T-helper 2 cell treated with Interferon-gamma antibody and Interleukin-4, amounts not matched to agents 5 μg/mL and 100 μg/mL, for 36 hours (primary cell): Measurements from ENCODE around the gene CDC42BPG.
A peak's percentile ranks its signal among the peaks of the same experiment; 100 is the strongest.
"Not testable (repeated sequence)": the region's sequence is repeated elsewhere in the genome, so short reads cannot be mapped to it uniquely, and the experiment has no call there.

Experiments used
- DNase-seq: peaks from one replicate; pipeline ENCODE4 v3.0.0; 2021; ENCODE audit warnings: low spot score
- H3K27ac Mint-ChIP-seq: one replicate; pipeline ENCODE4 v1.8.0; 2021; ENCODE audit warnings: mild to moderate bottlenecking, mixed read lengths
- H3K27me3 Mint-ChIP-seq: one replicate; pipeline ENCODE4 v1.8.0; 2021; ENCODE audit warnings: low read depth, mixed read lengths
- H3K36me3 Mint-ChIP-seq: one replicate; pipeline ENCODE4 v1.8.0; 2021; ENCODE audit warnings: low read depth, mixed read lengths
- H3K4me1 Mint-ChIP-seq: one replicate; pipeline ENCODE4 v1.8.0; 2021; ENCODE audit warnings: low read depth, mixed read lengths
- H3K4me3 Mint-ChIP-seq: one replicate; pipeline ENCODE4 v1.8.0; 2022; ENCODE audit warnings: mild to moderate bottlenecking, moderate library complexity, mixed read lengths
- H3K9me3 Mint-ChIP-seq: one replicate; pipeline ENCODE4 v1.8.0; 2021; ENCODE audit warnings: mixed read lengths

Gene CDC42BPG

DNA sequence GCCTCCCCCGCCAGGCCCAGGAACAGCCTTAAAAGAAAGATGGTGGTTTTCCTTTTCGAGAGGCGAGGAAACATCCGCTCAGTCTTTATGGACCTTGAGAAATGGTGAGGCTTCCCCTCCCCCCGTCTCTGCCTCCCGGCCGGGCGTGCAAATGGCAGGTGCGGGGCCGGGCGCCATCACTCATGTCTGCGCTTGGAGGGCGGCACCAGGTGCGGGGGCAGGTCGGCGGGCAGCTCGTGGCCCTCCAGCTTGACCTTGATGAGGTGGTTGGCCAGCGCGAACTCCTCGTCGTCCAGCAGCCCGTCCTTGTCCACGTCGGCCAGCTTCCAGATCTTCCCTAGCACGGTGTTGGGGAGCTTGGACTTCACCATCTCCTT is 9.7 kb upstream of the CDC42BPG start:
- Mint-ChIP-seq H3K4me3 (peak overlapping the region; percentile 40), H3K36me3 (peaks cover 53% of the 10 kb centered on the region), H3K9me3 (no peaks in the 10 kb centered on the region), H3K27ac (peak overlapping the region; percentile 36), H3K4me1 (peaks cover 61% of the 10 kb centered on the region), H3K27me3 (no peaks in the 10 kb centered on the region)
- DNase-seq: no peak

DNA sequence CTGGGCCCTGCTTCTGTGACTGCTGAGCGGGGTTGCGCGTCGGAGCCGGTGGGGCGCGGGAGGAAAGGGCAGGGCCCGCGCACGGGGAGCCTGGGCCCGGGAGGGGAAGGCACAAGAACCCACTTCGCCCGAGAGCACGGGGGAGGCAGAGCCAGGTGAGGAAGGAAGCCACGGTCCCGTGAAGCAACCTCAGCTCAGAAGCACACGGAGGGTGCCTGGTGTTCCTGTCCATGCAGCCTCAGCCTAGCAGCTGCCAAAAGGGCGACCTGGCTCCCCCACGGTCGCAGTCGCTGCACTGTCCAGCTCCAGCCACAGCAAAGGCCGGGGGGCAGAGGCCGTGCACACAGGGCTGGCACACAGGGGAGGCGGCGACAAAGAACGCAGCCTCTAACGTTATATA is 9.3 kb upstream of the CDC42BPG start:
- peaks cover 58% of the 10 kb centered on the region for H3K4me1 Mint-ChIP-seq
- H3K4me3 Mint-ChIP-seq: no peak overlapping the region
- DNase-seq: no peak
- peaks cover 50% of the 10 kb centered on the region for H3K36me3 Mint-ChIP-seq
- peak overlapping the region; percentile 85 for H3K27ac Mint-ChIP-seq
- H3K9me3 Mint-ChIP-seq: no peaks in the 10 kb centered on the region
- no peaks in the 10 kb centered on the region for H3K27me3 Mint-ChIP-seq

DNA sequence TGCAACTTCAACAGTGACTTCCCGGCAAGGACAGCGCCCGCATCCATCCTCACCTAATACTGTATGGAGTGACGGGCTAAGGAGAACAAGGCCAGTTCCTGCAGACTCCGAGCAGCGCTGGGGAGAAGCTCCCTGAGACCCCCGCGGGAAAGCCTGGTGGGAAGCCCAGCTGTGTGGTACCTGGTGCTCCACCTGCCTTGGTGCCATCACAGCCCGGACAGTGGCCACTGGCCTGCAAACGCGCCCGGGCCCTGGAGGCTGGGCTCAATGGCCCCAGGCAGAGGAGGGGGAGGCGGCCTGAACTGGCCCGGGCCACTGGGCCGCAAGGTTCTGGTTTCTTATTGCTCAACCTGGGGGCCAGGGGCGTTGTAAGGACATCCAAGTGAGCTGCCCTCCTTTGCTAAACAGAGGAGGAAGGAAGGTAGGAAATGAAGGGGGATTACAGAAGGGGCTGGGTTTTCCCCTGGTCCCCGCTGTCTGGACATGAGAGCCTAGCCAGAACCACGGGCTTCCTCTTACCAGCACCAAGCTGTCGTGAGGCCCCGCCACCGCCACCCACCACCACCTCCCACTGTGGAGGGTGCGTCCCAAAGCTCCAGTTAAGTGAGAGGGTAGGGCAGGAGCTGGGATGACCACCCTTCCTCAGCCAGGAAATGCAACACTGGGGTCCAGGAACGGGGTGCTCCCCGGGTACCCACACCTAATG is 8.5 kb upstream of the CDC42BPG start:
- peaks cover 46% of the 10 kb centered on the region for H3K36me3 Mint-ChIP-seq
- no peak for DNase-seq
- H3K27ac Mint-ChIP-seq: peak overlapping the region; percentile 85
- H3K27me3 Mint-ChIP-seq: no peaks in the 10 kb centered on the region
- H3K4me3 Mint-ChIP-seq: peak overlapping the region; percentile 24
- no peaks in the 10 kb centered on the region for H3K9me3 Mint-ChIP-seq
- peaks cover 58% of the 10 kb centered on the region for H3K4me1 Mint-ChIP-seq

DNA sequence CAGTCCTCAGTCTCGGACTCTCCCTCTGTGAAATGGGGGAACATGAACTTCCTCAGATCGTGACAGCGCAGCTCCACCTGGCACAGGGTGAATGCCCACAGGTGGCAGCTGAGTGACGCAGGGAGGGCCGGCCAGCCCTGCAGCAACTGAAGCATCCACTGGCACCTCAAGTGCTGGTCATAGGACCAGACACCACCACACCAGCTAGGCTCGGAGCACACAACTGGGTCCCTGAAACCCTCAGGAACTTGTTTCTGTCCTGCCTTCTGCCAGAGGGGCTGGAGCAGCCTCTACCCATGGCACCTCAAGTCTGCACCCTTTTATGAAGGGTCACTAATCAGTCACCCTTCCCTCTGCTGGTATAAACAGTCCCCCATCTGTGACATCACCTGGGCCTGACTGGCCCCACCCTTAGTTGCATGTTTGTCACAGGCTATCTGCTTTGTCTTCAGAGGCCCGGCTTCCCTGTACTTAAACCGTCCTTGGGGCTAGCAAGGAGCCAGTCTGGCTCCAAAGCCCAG is 7.4 kb upstream of the CDC42BPG start:
- Mint-ChIP-seq H3K4me3 (peak overlapping the region; percentile 59), H3K36me3 (peaks cover 42% of the 10 kb centered on the region), H3K27me3 (no peaks in the 10 kb centered on the region), H3K27ac (peak overlapping the region; percentile 85), H3K4me1 (peaks cover 56% of the 10 kb centered on the region), H3K9me3 (no peaks in the 10 kb centered on the region)
- no peak for DNase-seq

DNA sequence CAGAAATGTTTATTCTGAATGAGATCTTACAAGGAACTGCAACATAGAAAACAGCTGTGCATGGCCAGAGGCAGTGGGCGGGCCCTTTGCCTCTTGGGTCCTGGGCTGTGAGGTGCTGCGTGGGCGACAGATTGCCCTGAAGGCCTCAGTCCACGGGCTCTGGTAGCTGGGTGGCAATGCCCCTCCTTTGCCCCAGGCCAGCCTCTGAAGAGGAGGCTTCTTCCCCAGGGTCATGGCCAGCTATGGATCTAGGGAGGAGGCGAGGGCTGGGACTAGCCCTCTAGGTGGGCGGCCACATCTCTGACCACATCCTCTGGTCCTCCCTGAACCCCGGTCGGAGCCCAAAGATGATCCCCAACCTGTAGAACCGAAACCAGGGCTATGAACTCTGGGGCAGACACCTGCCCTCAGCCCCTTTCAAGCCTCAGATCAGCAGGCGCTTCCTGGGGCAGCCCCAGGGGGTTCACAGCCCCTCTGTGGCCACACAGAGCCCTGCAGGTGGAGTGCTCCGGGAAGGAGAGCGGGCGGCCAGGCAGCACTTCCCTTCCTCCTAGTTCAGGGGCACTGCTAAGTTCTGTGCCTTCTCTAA is 6.6 kb upstream of the CDC42BPG start:
- Mint-ChIP-seq H3K27me3 (no peaks in the 10 kb centered on the region), H3K9me3 (no peaks in the 10 kb centered on the region), H3K27ac (peak overlapping the region; percentile 85), H3K4me1 (peaks cover 51% of the 10 kb centered on the region), H3K4me3 (peak overlapping the region; percentile 59), H3K36me3 (peaks cover 35% of the 10 kb centered on the region)
- peak; percentile 63 for DNase-seq

DNA sequence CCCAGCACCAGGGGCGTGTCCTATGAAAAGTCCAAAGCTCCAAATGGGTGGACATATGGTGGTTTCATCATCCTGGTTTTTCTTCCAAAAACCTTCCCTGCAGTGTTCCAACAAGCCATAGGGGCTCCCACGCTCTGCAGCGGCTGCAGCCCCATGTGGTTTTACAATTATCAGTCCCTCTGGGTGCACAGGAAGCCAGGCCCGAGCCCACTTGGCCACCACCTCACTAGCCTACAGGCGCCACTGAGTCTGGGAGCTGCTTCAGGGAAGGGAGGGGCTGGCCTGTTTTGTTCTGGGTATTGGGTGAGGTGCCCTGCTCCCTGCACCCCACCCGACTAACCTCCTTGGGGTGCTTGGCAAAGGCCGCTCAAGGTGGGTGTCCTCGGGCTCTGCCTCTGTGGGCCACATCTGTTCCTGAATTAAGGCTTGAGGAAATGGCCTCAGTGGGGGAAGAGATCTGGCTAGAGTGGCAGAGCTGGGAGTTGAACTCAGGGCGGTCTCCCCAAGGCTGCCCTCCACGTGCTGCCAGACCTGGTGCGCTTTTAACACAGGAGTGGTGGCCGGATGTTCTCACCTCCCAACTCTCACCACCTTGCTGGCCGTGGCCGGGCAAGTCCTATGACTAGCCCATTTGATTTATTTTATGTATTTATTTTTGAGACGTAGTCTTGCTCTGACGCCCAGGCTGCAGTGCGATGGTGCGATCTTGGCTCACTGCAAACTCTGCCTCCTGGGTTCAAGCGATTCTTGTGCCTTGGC is 5.3 kb upstream of the CDC42BPG start:
- H3K4me3 Mint-ChIP-seq: no peak overlapping the region
- H3K4me1 Mint-ChIP-seq: peaks cover 45% of the 10 kb centered on the region
- H3K27me3 Mint-ChIP-seq: no peaks in the 10 kb centered on the region
- peak overlapping the region; percentile 49 for H3K27ac Mint-ChIP-seq
- DNase-seq: no peak
- H3K9me3 Mint-ChIP-seq: no peaks in the 10 kb centered on the region
- H3K36me3 Mint-ChIP-seq: peaks cover 24% of the 10 kb centered on the region

DNA sequence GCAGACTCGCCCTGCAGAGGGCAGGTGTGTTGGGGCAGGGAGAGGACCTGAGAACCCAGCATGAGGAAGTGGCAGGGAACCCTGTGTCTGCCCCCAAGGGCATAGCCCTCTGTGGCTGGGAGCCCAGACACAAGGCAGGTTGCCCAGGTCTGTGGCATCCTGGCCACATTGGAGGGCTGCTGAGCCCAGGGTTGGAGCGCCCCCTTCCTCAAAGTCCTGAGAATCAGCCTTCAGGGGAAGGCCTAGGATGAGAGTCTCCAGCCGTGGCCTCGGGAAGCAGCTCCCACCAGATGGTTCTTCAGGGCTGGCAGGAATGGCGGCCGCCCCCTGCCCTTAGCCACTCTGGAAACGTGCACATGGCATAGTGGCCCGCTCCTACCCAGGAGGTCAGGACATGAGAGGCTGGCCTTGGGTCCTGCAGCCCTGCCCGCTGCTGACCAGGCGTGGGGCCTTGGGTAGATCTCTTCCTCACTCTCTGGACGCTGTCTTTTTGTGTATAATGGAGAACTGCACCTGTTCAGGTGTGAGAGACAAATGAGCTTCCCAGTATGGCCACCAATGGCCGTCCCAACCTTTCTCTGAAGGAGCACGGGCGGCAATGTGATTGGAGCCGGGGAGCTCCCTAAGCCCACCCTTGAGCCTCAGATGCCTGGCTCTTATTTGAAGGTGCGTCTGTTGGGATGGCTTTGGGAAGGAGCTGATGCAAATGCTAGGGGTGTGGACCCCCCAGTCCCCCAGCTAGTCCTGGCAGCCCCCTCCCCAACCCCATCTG is 4.6 kb upstream of the CDC42BPG start:
- DNase-seq: no peak
- Mint-ChIP-seq H3K4me3 (no peak overlapping the region), H3K4me1 (peaks cover 42% of the 10 kb centered on the region), H3K27ac (no peak overlapping the region), H3K27me3 (no peaks in the 10 kb centered on the region), H3K36me3 (peaks cover 17% of the 10 kb centered on the region), H3K9me3 (no peaks in the 10 kb centered on the region)

DNA sequence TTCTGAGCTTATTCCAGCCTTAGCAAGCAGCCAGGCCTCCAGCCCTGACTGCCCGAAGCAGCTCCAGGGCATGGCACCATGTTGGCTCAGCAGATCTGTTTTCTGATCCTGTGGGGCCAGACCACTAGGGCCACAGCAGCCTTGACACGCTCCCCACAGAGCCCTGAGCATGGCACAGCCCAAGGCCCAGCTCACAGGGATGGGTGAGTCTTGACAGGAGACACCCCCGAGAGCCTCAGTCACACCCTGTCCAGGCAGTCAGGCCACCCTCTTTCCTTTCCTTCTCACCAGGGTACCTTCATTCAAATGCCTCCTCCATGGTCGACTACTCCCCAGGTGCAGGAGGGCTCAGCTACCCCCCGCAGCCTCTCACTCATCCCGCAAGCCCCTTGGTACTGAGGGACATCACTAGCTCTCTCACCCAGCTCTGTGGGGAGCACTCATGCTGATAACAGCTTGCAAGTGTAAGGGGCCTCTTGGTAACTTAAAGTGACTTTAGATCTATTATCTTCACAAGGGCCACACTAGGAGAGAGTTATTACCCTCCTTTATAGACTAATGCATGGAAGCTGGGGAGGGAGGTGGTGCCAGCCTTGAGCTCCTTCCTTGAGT is 3.9 kb upstream of the CDC42BPG start:
- DNase-seq: no peak
- H3K27ac Mint-ChIP-seq: peak overlapping the region; percentile 68
- H3K36me3 Mint-ChIP-seq: peaks cover 12% of the 10 kb centered on the region
- H3K4me3 Mint-ChIP-seq: no peak overlapping the region
- H3K9me3 Mint-ChIP-seq: no peaks in the 10 kb centered on the region
- no peaks in the 10 kb centered on the region for H3K27me3 Mint-ChIP-seq
- peaks cover 45% of the 10 kb centered on the region for H3K4me1 Mint-ChIP-seq

DNA sequence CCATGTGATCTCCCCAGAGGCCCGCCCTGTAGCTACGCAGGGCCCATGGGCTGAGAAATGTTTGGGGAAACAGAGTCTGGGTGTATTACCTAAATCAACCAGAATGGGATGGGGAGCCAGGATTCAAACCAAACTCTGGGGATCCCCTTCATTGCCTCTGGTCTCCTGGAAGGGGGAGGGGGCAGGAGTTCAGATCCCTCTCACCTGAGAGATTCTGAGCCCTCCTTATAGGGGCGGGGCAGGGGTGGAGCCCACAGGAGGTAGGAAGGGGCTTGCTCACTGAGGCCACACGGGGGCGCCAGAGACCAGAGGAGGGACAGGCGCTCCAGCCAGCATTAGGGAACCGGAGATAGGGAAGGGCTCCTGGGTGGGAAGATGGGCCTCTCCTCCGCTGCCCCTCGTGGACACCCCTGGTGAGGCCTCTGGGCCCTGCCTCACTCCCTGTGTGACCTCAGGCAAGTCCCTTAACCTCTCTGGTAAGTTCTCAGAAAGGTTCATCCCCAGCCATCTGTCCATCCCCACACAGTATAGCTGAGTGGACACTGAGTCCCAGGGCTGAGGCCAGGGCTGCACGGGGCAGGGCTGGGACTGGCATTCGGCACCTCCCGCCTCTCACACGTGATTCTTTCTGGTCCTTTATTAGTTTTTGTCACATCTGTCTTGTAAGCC is 2.7 kb upstream of the CDC42BPG start:
- Mint-ChIP-seq H3K27ac (peak overlapping the region; percentile 65), H3K4me3 (no peak overlapping the region), H3K27me3 (no peaks in the 10 kb centered on the region), H3K9me3 (no peaks in the 10 kb centered on the region), H3K36me3 (peaks cover 4% of the 10 kb centered on the region), H3K4me1 (peaks cover 34% of the 10 kb centered on the region)
- DNase-seq: peak; percentile 84

DNA sequence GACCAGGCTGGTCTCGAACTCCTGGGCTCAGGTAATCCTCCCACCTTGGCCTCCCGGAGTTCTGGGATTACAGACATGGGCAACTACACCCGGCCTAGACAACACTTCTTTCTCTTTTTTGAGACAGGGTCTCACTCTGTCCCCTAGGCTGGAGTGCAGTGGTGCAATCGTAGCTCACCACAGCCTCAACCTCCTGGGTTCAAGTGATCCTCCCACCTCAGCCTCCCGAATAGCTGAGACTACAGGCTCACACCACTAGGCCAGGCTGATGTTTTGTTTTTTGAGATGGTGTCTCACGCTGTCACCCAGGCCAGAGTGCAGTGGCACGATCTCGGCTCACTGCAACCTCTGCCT is 1.3 kb upstream of the CDC42BPG start:
- peaks cover 23% of the 10 kb centered on the region for H3K4me1 Mint-ChIP-seq
- peak overlapping the region; percentile 15 for H3K4me3 Mint-ChIP-seq
- not testable (repeated sequence) for H3K9me3 Mint-ChIP-seq, H3K36me3 Mint-ChIP-seq, H3K27me3 Mint-ChIP-seq, DNase-seq, H3K27ac Mint-ChIP-seq

DNA sequence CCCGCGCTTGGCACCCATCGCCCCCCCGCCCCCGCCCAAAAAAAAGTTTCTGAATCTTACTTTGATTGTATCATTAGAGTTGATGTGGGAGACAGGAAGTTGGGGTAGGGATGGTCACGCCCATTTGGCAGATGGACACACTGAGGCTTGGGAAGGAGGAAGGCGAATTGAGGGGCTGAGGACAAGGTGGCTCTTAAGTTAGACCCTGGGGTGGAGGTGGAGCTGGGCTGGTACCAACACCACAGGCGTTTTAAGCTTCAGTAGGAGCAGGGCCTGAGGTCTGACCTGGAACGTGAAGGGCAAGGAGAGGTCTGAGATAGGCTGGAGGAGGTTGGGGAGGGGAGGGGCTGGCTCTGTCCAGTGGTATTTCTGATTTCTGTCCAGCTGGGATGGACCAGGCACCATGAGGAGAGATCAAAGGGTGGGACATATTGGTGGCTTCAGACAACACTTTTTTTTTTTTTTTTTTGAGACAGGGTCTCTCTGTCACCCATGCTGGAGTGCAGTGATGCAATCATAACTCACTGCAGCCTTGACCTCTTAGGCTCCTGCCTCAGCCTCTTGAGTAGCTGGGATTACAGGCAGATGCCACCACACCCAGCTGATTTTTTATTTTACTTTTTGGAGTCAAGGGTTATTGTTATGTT is 799 bp upstream of the CDC42BPG start:
- no peaks in the 10 kb centered on the region for H3K36me3 Mint-ChIP-seq
- DNase-seq: no peak
- H3K27ac Mint-ChIP-seq: peak overlapping the region; percentile 39
- no peaks in the 10 kb centered on the region for H3K9me3 Mint-ChIP-seq
- H3K4me1 Mint-ChIP-seq: peaks cover 22% of the 10 kb centered on the region
- peak overlapping the region; percentile 53 for H3K4me3 Mint-ChIP-seq
- no peaks in the 10 kb centered on the region for H3K27me3 Mint-ChIP-seq

DNA sequence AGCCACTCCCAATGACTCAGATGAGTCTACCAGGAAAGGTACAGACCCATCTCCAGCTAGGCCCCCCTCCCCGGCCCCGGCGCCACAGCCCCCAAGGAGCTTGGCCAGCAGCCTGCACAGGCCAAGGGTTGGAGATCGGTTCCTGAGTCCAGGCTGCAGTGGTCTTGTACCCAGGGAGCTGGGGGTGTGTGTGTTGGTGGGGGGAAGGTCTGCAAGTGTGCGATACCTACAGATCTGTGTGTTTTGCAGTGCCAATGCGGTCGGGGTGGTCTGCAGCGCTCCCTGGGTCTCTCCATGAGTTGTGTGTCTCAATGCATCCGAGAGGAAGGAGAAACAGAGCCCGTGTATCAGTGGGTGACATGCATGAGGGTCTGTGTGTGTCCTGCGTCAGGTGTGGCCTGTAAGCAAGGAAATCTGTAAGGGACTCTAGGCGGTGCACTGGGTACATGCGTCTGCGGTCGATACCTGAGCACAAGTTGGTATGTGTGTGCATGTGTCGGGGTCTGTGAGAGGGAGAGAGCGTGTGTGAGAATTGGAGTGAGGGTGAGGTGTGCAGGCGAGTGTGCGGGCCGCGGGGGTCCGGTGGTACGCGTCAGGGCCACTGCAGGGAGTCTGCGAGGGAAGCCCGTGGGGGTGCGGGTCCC is 645 bp downstream of the CDC42BPG start:
- Mint-ChIP-seq H3K36me3 (no peaks in the 10 kb centered on the region), H3K27me3 (no peaks in the 10 kb centered on the region), H3K4me3 (peak overlapping the region; percentile 83), H3K9me3 (no peaks in the 10 kb centered on the region), H3K27ac (peak overlapping the region; percentile 71), H3K4me1 (peaks cover 20% of the 10 kb centered on the region)
- DNase-seq: no peak
